Vagina (tissue), 2 donors: ENCODE results near the gene DNAJC16. TPM values are rescaled to one million over a fixed set of nuclear protein-coding genes. Genes with fewer than 3 reads are reported as not detected.

Experiments
- DNase-seq, 2 donors: peaks; one replicate each; pipeline ENCODE4 v3.0.0-alpha.2; 2017; ENCODE audit errors: extremely low spot score in 2 of 2
- H3K27ac ChIP-seq: fragments of 200-600 bp; sonication (generic); one replicate; pipeline ENCODE4 v1.5.1; 2019
- H3K27me3 ChIP-seq: fragments of 200-600 bp; sonication (generic); one replicate; pipeline ENCODE4 v1.5.1; 2019
- H3K36me3 ChIP-seq, 2 donors: fragments of 200-600 bp; sonication (generic); one replicate each; pipeline ENCODE4 v1.5.1; 2017 to 2019
- H3K4me1 ChIP-seq: fragments of 200-600 bp; sonication (generic); one replicate; pipeline ENCODE4 v1.5.1; 2019
- H3K4me3 ChIP-seq, 2 donors: fragments of 200-600 bp; sonication (generic); 1 replicate in 1 of 2; 2 replicates in 1 of 2; pipeline ENCODE4 v1.5.1; 2016 to 2019
- H3K9me3 ChIP-seq: fragments of 200-600 bp; sonication (generic); one replicate; pipeline ENCODE4 v1.5.1; 2019
- POLR2A ChIP-seq, 2 donors: fragments of 450-650 bp; IDR thresholded peaks; one replicate each; pipeline ENCODE4 v1.6.1; 2017; ENCODE audit warnings: antibody characterized with exemption in 2 of 2, mild to moderate bottlenecking in 2 of 2, moderate library complexity in 2 of 2
- POLR2AphosphoS5 ChIP-seq, 2 donors: sonication (generic); formaldehyde crosslinking; IDR thresholded peaks; one replicate each; pipeline ENCODE4 v1.9.0; 2017; ENCODE audit warnings: antibody characterized with exemption in 2 of 2, mild to moderate bottlenecking in 2 of 2, low read depth in 1 of 2; ENCODE audit not compliant: insufficient read depth in 1 of 2
- intact Hi-C: fragments of 100-400 bp; cut with DNase I; formaldehyde crosslinking; loops from one replicate; pipeline ENCODE4 v1.15.1; 2023
- total RNA-seq: library from RNA; depleted of rRNA; stranded (reverse); fragments of >200 nt; gene quantifications from one replicate; pipeline ENCODE4 v1.2.3, GENCODE V29; 2016
- TF ChIP-seq, protein P1 (sequence below), 3 experiments: fragments of 450-650 bp in 2 of 3; fragments of 200-600 bp in 1 of 3; sonication (generic) in 1 of 3; IDR thresholded peaks; one replicate each; pipeline ENCODE4 v1.5.1; 2017 to 2019; ENCODE audit warnings: antibody characterized with exemption in 3 of 3, mild to moderate bottlenecking in 2 of 3, moderate library complexity in 2 of 3

The DNAJC16 gene
- total RNA-seq, 1 donor from 2014 or later: 29.5 TPM

DNA sequence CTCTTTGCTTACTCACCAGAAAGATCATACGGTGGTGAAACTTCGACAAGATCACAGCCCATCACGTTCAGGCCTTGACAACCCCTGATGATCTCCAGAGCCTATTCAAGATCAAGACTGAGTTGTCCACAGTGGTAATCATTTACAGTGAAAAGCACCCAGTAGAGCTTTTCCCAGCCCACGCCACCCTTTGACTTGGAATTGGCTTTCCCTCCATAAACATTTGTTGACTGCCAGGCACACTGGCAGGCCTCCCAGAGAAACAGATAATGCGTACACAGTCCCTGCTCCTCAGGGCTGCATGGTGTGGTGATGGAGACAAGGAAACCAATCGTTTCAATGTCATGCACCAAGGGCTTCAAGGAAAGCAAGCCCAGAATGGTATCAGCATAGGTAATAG is 48.1 kb downstream of the DNAJC16 start:
- peaks cover 0 to under 1% of the 10 kb centered on the region in 2 donors for H3K36me3 ChIP-seq
- H3K27ac ChIP-seq: no peak overlapping the region
- no peaks in the 10 kb centered on the region for H3K9me3 ChIP-seq
- TF ChIP-seq, protein P1, sequence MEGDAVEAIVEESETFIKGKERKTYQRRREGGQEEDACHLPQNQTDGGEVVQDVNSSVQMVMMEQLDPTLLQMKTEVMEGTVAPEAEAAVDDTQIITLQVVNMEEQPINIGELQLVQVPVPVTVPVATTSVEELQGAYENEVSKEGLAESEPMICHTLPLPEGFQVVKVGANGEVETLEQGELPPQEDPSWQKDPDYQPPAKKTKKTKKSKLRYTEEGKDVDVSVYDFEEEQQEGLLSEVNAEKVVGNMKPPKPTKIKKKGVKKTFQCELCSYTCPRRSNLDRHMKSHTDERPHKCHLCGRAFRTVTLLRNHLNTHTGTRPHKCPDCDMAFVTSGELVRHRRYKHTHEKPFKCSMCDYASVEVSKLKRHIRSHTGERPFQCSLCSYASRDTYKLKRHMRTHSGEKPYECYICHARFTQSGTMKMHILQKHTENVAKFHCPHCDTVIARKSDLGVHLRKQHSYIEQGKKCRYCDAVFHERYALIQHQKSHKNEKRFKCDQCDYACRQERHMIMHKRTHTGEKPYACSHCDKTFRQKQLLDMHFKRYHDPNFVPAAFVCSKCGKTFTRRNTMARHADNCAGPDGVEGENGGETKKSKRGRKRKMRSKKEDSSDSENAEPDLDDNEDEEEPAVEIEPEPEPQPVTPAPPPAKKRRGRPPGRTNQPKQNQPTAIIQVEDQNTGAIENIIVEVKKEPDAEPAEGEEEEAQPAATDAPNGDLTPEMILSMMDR (IDR thresholded peaks at IDR 0.05): no peak
- TF ChIP-seq POLR2A (IDR thresholded peaks at IDR 0.05) (no peak), POLR2AphosphoS5 (IDR thresholded peaks at IDR 0.05; ENCODE audit: insufficient read depth in 1 of 2, low read depth in 1 of 2) (no peak)
- H3K4me1 ChIP-seq: no peaks in the 10 kb centered on the region
- intact Hi-C loops: no loop called here
- H3K27me3 ChIP-seq: no peaks in the 10 kb centered on the region
- no peak overlapping the region for H3K4me3 ChIP-seq
- DNase-seq: no peak

DNA sequence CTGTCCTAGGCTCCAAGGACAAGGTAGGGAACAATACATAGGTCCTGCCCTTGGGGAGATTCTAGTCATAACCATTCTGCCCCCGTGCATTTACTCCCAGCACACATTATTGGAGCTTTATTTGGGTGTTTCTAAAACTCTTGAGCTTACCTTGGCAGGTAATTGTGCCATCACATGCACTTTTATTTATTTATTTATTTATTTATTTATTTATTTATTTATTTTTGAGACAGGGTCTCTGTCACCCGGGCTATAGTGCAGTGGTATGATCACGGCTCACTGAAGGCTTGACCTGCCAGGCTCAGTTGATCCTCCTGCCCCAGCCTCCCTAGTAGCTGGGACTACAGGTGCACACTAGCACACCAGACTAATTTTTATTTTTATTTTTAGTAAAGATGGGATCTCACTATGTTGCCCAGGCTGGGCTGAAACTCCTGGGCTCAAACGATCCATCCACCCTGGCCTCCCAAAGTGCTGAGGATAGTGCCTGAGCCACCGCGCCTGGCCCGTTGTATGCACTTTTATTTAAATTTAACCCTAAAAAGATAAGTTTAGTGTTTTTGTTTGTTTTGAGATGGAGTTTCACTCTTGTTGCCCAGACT is 49.0 kb downstream of the DNAJC16 start:
- intact Hi-C loops: no loop called here

DNA sequence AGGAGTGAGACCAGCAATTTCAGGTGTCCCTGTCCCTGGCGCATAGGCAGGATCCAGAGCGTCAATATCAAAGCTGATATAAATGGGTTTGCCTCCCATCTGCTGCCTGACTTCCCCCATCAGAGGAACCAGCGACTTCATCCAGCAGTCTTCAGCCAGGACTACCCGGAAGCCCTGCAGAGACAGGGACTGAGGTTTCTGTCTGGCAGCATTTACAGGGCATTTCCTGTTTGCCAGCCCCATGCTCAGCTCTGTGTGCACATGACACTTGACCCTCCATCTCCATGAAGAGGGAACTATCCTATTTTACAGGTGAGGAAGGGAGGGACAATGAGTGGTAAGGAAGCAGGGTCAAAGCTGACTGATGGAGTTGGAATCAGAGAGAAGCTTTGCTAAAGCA is 51.0 kb downstream of the DNAJC16 start:
- no peaks in the 10 kb centered on the region for H3K36me3 ChIP-seq
- H3K4me3 ChIP-seq: no peak overlapping the region
- DNase-seq: no peak
- intact Hi-C loops: no loop called here
- no peaks in the 10 kb centered on the region for H3K4me1 ChIP-seq
- no peak overlapping the region for H3K27ac ChIP-seq
- H3K9me3 ChIP-seq: no peaks in the 10 kb centered on the region
- H3K27me3 ChIP-seq: no peaks in the 10 kb centered on the region
- no peak for TF ChIP-seq POLR2AphosphoS5 (IDR thresholded peaks at IDR 0.05; ENCODE audit: insufficient read depth in 1 of 2, low read depth in 1 of 2)
- TF ChIP-seq, protein P1 (IDR thresholded peaks at IDR 0.05): no peak
- no peak for TF ChIP-seq POLR2A (IDR thresholded peaks at IDR 0.05)

More for the DNA sequence above, 49.0 kb downstream of the DNAJC16 start:
- Histone ChIP-seq H3K27me3 (no peaks in the 10 kb centered on the region), H3K9me3 (no peaks in the 10 kb centered on the region), H3K27ac (no peak overlapping the region), H3K4me3 (no peak overlapping the region), H3K4me1 (no peaks in the 10 kb centered on the region), H3K36me3 (no peaks in the 10 kb centered on the region)
- TF ChIP-seq POLR2A (IDR thresholded peaks at IDR 0.05) (no peak), POLR2AphosphoS5 (IDR thresholded peaks at IDR 0.05; ENCODE audit: insufficient read depth in 1 of 2, low read depth in 1 of 2) (no peak)
- TF ChIP-seq, protein P1 (IDR thresholded peaks at IDR 0.05): no peak
- DNase-seq: no peak

DNA sequence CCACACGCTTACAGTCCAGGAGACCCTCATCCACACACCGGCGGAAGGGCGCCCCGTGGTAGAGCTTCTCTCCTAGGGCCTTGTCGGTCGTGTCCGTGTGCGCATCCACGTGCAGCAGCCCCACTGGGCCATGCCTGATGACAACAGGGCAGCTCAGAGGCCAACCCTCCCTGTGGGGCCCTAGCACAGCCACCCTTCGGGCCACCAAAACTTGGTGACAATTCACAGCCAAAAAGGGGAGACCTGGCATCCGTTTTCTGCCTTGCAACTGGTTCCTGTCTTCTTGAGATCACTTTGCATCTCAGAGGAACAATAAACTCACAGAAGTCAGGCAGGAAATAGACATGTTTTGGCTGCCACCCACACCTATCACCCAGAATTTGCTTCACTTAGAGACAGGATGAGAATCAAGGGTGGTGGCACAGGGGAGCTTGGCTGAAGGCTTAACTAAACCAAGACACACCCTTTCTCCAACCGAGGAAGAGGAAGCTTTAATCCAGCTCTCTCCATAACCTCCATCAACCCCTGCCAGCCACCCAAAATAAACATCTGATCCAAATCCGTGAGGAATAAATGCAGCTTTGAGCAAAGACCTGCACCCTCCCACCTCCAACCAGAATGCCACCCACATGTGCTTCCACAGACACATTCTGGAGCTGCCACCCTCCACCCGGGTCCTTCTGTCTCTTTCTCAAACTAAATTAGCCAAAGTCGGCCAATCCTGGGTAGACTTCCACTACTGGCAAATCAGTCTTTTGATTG is 52.5 kb downstream of the DNAJC16 start:
- Histone ChIP-seq H3K27ac (no peak overlapping the region), H3K9me3 (no peaks in the 10 kb centered on the region), H3K27me3 (no peaks in the 10 kb centered on the region), H3K4me1 (peaks cover 2% of the 10 kb centered on the region), H3K4me3 (no peak overlapping the region), H3K36me3 (no peaks in the 10 kb centered on the region)
- DNase-seq: no peak
- TF ChIP-seq POLR2AphosphoS5 (IDR thresholded peaks at IDR 0.05; ENCODE audit: insufficient read depth in 1 of 2, low read depth in 1 of 2): peak in 1 of 2 donors; percentile 6
- TF ChIP-seq, protein P1 (IDR thresholded peaks at IDR 0.05): no peak
- intact Hi-C loops: no loop called here

DNA sequence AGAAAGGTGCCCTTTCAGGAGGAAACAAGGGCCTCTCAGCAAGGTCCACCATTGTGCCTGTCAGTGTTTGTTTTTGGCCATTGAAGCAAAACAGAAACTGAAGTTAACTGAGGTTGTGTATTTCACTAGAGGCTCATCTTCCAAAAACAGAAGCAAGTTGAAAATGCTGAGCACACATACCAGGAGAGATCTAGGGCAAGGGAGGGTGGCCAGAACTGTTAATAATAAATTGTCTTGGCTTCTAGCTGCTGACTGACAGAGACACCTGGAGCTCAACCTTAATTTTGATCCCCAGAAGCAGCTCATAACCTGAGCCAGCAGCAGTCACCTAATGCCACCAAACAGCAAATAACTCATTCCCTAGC is 53.0 kb downstream of the DNAJC16 start:
- intact Hi-C loops: no loop called here

More for the DNA sequence above, 53.0 kb downstream of the DNAJC16 start:
- Histone ChIP-seq H3K4me3 (no peak overlapping the region), H3K9me3 (no peaks in the 10 kb centered on the region), H3K4me1 (peaks cover 8% of the 10 kb centered on the region), H3K36me3 (no peaks in the 10 kb centered on the region), H3K27ac (no peak overlapping the region), H3K27me3 (no peaks in the 10 kb centered on the region)
- no peak for DNase-seq
- TF ChIP-seq, protein P1 (IDR thresholded peaks at IDR 0.05): no peak
- no peak for TF ChIP-seq POLR2AphosphoS5 (IDR thresholded peaks at IDR 0.05; ENCODE audit: insufficient read depth in 1 of 2, low read depth in 1 of 2)
- TF ChIP-seq POLR2A (IDR thresholded peaks at IDR 0.05): no peak
